HG02759 (cell line): Measurements from ENCODE around the gene OR12D2.
"Not testable (repeated sequence)": the region's sequence is repeated elsewhere in the genome, so short reads cannot be mapped to it uniquely, and the experiment has no call there.

Experiments used
- ATAC-seq: cut with Tn5 transposase; IDR thresholded peaks from one replicate; pipeline ENCODE4 v1.9.1; 2021; ENCODE audit warnings: mild to moderate bottlenecking, moderate library complexity; ENCODE audit not compliant: unreplicated experiment

The OR12D2 gene, protein sequence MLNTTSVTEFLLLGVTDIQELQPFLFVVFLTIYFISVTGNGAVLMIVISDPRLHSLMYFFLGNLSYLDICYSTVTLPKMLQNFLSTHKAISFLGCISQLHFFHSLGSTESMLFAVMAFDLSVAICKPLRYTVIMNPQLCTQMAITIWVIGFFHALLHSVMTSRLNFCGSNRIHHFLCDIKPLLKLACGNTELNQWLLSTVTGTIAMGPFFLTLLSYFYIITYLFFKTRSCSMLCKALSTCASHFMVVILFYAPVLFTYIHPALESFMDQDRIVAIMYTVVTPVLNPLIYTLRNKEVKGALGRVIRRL

GRCh38 chr6:29395331-29395730 is at the start of gene OR12D2:
Gene OR12D2 (plus strand): TSS chr6:29395631. CDS start chr6:29396700, 1,069 bp downstream.
- ATAC-seq = no peak

DNA sequence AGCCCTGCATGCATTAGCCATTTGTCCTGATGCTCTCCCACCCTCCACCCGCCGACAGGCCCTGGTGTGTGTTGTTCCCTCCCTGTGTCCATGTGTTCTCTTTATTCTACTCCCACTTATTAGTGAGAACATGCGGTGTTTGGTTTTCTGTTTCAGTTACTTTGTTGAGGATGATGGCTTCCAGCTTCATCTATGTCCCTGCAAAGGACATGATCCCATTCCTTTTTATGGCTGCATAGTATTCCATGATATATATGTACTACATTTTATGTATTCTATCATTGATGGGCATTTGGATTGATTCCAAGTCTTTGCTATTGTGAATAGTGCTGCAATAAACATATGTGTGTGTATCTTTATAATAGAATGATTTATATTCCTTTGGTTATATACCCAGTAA is 46.1 kb upstream of the OR12D2 start:
- not testable (repeated sequence) for ATAC-seq

DNA sequence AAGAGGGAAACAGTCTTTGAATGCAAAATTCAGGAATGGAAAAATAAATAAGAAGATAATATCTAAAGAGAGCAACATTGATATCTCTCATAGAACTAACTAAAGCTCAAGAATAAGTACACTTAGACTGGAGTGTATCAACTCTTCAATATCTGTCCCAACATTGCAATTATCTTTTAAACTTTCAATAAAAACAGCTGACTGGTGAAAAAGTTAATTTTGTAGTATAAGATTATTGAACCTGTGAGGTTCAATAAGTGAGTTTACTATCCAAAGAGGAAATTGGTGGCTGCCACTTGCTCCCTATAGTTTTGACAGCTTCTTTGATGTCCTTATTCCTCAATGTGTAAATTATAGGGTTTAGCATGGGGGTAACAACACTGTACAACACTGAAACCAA is 40.5 kb upstream of the OR12D2 start:
- no peak for ATAC-seq

GRCh38 chr6:29355603-29356002 is 39.8 kb upstream of the OR12D2 start:
- ATAC-seq = no peak

GRCh38 chr6:29368765-29369164 is 26.7 kb upstream of the OR12D2 start, which contains the start of gene OR5V1:
Gene OR5V1 (minus strand): TSS chr6:29368865. CDS start chr6:29356195, 12,670 bp downstream.
- ATAC-seq = no peak

DNA sequence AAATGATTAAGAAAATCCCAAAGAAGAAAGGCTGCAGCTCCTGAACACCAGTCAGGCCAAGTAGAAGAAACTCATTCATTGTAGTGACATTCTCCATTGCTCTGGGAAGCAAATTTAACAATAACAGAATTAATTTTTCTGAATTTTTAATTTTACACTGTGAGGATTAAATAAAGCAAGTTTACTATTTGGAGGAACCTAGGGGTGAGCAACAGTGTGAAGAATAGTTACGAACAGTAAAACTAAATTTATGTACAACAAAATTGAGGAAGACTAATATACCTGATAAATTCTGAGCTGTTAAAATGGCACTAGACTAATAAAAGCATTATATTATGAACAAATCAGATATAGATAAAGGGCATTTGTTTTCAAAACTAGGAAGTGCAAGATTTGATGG is 20.2 kb upstream of the OR12D2 start, which contains the start of gene OR12D3:
Gene OR12D3, minus strand, starts transcription at position 101 of the 400 bp plus-strand sequence. Its CDS starts 4 bp downstream, at position 97.
- ATAC-seq = no peak

DNA sequence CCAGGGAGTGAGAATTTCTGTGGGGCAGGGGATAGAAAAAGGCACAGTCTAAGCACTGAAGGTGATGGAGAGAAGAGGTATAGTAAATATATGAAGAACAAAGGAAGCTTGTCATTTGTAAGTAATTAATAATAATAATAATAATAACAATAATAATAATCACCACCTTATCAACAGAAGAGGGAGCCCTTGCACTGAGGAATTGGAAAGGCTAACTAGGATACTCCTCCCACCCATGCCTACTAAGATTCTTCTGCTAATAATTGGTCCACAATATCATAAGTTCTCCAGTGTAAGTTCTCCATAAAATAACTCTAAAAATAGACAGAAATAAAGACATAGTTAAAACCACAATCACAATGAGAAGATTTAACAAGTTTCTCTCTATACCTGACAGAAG is 19.4 kb upstream of the OR12D2 start:
- no peak for ATAC-seq

DNA sequence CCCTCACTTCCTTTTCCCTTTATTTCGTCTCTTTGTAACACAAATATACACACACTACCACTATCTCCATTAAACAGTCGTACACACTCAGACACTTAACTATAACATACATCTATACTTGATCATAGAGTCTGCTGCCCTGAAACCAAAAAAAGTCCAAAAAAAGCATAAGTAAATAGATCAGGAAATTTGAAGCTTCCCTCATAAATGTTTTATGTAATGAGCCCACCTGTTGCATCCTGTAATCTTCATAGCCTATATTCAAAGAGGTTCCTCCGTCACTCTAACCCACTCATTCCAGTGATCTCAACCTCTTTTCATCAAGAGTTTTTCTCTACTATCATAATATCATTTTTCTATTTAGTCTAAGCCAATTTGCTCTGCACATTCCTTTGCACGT is 6.9 kb upstream of the OR12D2 start:
- ATAC-seq = no peak

- ATAC-seq = no peak
Measured at GRCh38 chr6:29399525-29399924, 4.1 kb downstream of the OR12D2 start.

GRCh38 chr6:29403801-29404200 is 8.4 kb downstream of the OR12D2 start:
- ATAC-seq = no peak

DNA sequence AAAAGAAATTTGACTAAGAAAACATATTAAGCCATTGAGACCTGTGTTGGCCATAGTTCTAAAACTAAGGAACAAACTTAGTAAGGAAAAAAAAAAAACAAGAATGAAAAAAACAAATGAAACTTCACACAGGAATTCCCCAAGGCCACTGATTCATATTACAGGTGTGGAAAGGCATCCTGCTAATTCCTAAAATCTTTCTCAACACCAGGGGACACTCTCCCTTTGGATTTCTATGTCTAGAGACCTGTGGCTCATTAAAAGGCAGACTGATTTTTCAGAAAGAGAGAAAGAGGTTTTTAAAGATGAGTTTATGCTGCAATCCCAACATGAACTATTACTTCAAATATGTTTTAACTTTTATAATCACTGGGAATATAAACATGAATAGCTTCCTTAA is 19.2 kb downstream of the OR12D2 start, which contains the start of gene OR12D1:
Gene OR12D1, plus strand, starts transcription at position 341 of the 400 bp plus-strand sequence.
- no peak for ATAC-seq

DNA sequence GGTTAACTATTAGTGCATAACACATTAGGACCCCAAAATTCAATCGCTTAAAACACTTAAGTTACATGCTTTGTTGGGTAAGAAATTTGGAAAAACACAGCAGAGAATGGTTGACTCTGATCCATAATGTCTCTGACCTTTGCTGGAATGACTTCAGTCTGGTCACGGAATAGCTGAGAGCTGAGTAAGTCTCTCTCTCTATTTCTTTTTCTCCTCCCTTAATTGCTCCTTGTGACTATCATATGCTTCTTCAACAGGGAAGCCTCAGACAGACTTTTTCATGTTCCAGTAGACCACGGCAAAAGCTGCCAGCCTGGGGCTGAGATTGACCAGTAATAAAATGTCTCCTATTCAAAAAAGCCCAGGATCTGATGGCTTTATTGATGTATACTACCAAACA is 24.1 kb downstream of the OR12D2 start:
- ATAC-seq = no peak

GRCh38 chr6:29424168-29424567 is 28.7 kb downstream of the OR12D2 start:
- no peak for ATAC-seq

DNA sequence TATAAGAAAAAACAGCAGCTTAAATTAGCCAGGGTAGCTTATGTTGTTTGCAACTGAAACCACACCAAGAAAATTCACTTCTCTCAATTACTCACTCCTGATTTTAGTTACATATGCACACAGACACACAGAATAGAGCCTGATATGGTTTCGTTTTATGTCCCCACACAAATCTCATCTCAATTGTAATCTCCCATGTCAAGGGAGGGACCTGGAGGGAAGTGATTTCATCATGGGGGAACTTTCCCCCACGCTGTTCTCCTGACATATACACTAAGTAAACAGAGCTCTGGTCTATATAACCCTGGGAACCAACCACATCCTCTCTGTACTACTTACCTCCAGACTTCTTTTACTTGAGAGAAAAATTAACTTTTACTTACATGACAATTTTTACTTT is 29.1 kb downstream of the OR12D2 start:
- ATAC-seq = no peak

DNA sequence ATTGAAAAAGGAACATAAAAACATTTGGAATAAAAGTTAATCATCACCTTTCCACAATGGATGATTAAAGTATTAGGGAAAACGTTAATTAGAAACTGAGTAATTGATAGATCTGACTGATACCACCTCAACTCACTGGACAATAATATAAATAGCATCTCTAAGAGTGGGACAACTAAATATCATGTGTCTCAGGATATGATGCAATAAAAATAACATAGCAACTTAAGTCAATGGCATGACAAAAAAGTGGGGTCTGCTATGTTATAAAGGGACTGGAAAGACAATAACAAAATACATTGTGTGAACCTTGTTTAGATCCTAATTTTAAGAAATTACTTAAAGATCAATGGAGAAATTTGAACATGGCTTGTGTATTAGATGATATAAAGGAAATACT is 29.6 kb downstream of the OR12D2 start:
- ATAC-seq = no peak

DNA sequence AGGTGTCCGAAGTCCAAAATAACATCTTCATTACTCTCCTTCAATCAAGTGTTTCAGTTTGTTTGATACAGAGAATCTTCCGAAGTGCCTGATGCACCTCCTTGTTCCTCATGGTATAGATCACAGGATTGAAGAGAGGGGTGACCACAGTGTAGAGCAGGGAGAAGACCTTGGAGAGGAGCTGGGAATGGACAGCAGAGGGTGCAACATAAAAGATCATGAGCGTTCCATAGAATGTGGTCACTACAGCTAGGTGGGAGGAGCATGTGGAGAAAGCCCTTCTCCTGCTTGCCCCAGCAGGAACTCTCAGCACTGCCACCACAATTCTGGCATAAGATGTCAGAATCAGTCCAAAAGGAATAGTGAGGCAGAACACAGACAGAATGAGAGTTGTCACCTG is 31.2 kb downstream of the OR12D2 start:
- no peak for ATAC-seq

- ATAC-seq = not testable (repeated sequence)
Measured at GRCh38 chr6:29436730-29437129, 41.3 kb downstream of the OR12D2 start.

GRCh38 chr6:29439006-29439405 is 43.6 kb downstream of the OR12D2 start, which contains the start of gene OR10C1:
Gene OR10C1 (plus strand): TSS chr6:29439306. CDS start chr6:29440016, 710 bp downstream.
- ATAC-seq = no peak

GRCh38 chr6:29442719-29443118 is 47.3 kb downstream of the OR12D2 start:
- ATAC-seq = no peak

DNA sequence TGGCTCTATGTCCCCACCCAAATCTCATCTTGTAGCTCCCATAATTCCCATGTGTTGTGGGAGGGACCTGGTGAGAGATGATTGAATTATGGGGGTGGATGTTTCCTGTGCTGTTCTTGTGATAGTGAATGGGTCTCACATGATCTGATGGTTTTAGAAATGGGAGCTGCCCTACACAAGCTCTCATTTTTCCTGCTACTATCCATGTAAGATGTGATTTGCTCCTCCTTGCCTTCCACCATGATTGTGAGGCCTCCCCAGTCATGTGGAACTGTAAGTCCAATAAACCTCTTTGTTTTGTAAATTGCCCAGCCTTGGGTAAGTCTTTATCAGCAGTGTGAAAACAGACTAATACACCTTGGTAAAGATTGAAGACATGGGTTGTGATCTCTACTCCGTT is 48.6 kb downstream of the OR12D2 start:
- ATAC-seq = not testable (repeated sequence)
